WTC11 (cell line): Measurements from ENCODE around the gene SIN3A. TPM values are rescaled to one million over a fixed set of nuclear protein-coding genes. Genes with fewer than 3 reads are reported as not detected.

Experiments
- ATAC-seq: fragments of 200-7000 bp; cut with Tn5 transposase; 2 replicates; pipeline ENCODE4 v1.10.0; 2021; ENCODE audit warnings: mild to moderate bottlenecking, moderate library complexity
- CTCF ChIA-PET: fragments of 300-600 bp; sonication (Branson Sonifier 250); formaldehyde crosslinking; loops from one replicate; lab custom pipeline; 2021; ENCODE audit warnings: antibody characterized with exemption; lab: Charles Lee
- POLR2A ChIA-PET: fragments of 350-600 bp; sonication (Branson Sonifier 250); formaldehyde crosslinking; loops from one replicate; lab custom pipeline; 2021; ENCODE audit warnings: antibody characterized with exemption; lab: Charles Lee
- DNase-seq: peaks from one replicate; pipeline ENCODE4 v3.0.0; 2021; ENCODE audit warnings: low spot score
- H3K27ac Mint-ChIP-seq: 2 replicates; pipeline ENCODE4 v1.8.0; 2021; ENCODE audit warnings: mixed read lengths
- H3K27me3 Mint-ChIP-seq: 2 replicates; pipeline ENCODE4 v1.8.0; 2021; ENCODE audit warnings: low read depth, mild to moderate bottlenecking, moderate library complexity, mixed read lengths
- H3K36me3 Mint-ChIP-seq: 2 replicates; pipeline ENCODE4 v1.8.0; 2021; ENCODE audit warnings: mixed read lengths
- H3K4me1 Mint-ChIP-seq: 2 replicates; pipeline ENCODE4 v1.8.0; 2022; ENCODE audit warnings: mixed read lengths
- H3K4me3 Mint-ChIP-seq: 2 replicates; pipeline ENCODE4 v1.8.0; 2021; ENCODE audit warnings: mild to moderate bottlenecking, moderate library complexity, mixed read lengths
- H3K9me3 Mint-ChIP-seq: 2 replicates; pipeline ENCODE4 v1.8.0; 2021; ENCODE audit warnings: mixed read lengths
- AR ChIP-seq: fragments of 250-450 bp; sonication (Bioruptor Pico); IDR thresholded peaks from 2 replicates; pipeline ENCODE4 v1.9.0; 2021; ENCODE audit warnings: mild to moderate bottlenecking
- CREM ChIP-seq: sonication (generic); formaldehyde crosslinking; IDR thresholded peaks from 2 replicates; pipeline ENCODE4 v1.8.1; 2022; ENCODE audit warnings: mild to moderate bottlenecking, missing genetic modification reagents, moderate library complexity
- E2F4 ChIP-seq: sonication (generic); formaldehyde crosslinking; IDR thresholded peaks from 2 replicates; pipeline ENCODE4 v1.8.1; 2022; ENCODE audit warnings: low read depth, mild to moderate bottlenecking, moderate library complexity, missing genetic modification reagents, borderline replicate concordance
- ELF4 ChIP-seq: sonication (generic); formaldehyde crosslinking; IDR thresholded peaks from 2 replicates; pipeline ENCODE4 v1.8.1; 2022; ENCODE audit warnings: low read depth, mild to moderate bottlenecking, moderate library complexity, missing genetic modification reagents
- FOXJ3 ChIP-seq: sonication (generic); formaldehyde crosslinking; IDR thresholded peaks from 2 replicates; pipeline ENCODE4 v1.9.0; 2021; ENCODE audit warnings: missing genetic modification reagents, mild to moderate bottlenecking, borderline replicate concordance
- MXD4 ChIP-seq: fragments of 250-450 bp; sonication (Bioruptor Pico); IDR thresholded peaks from 2 replicates; pipeline ENCODE4 v1.8.0; 2021; ENCODE audit warnings: mild to moderate bottlenecking, moderate library complexity, borderline replicate concordance
- NFYB ChIP-seq: sonication (generic); formaldehyde crosslinking; conservative IDR thresholded peaks from 2 replicates; pipeline ENCODE4 v1.8.0; 2022; ENCODE audit warnings: low read depth, missing genetic modification reagents
- NR3C1 ChIP-seq: sonication (generic); formaldehyde crosslinking; conservative IDR thresholded peaks from 2 replicates; pipeline ENCODE4 v1.8.1; 2023; ENCODE audit warnings: low read depth, mild to moderate bottlenecking, missing genetic modification reagents
- OVOL2 ChIP-seq: fragments of 250-450 bp; sonication (Bioruptor Pico); IDR thresholded peaks from 2 replicates; pipeline ENCODE4 v1.9.0; 2021; ENCODE audit warnings: mild to moderate bottlenecking, borderline replicate concordance
- PRDM15 ChIP-seq: sonication (generic); formaldehyde crosslinking; IDR thresholded peaks from 2 replicates; pipeline ENCODE4 v1.8.0; 2022; ENCODE audit warnings: missing genetic modification reagents
- PRRX2 ChIP-seq: fragments of 250-450 bp; sonication (Bioruptor Pico); IDR thresholded peaks from 2 replicates; pipeline ENCODE4 v1.8.0; 2021; ENCODE audit warnings: mild to moderate bottlenecking
- SOX15 ChIP-seq: fragments of 250-450 bp; sonication (Bioruptor Pico); IDR thresholded peaks from 2 replicates; pipeline ENCODE4 v1.9.0; 2021; ENCODE audit warnings: mild to moderate bottlenecking
- ZBTB21 ChIP-seq: sonication (generic); formaldehyde crosslinking; IDR thresholded peaks from 2 replicates; pipeline ENCODE4 v1.8.1; 2023; ENCODE audit warnings: mild to moderate bottlenecking, missing genetic modification reagents, borderline replicate concordance
- ZNF121 ChIP-seq: sonication (generic); formaldehyde crosslinking; IDR thresholded peaks from 2 replicates; pipeline ENCODE4 v1.8.0; 2023; ENCODE audit warnings: missing genetic modification reagents
- ZNF219 ChIP-seq: sonication (generic); formaldehyde crosslinking; IDR thresholded peaks from 2 replicates; pipeline ENCODE4 v1.8.0; 2023; ENCODE audit warnings: missing genetic modification reagents, mild to moderate bottlenecking, borderline replicate concordance
- ZNF263 ChIP-seq: sonication (generic); formaldehyde crosslinking; IDR thresholded peaks from 2 replicates; pipeline ENCODE4 v1.8.1; 2022; ENCODE audit warnings: low read depth, mild to moderate bottlenecking, moderate library complexity, missing genetic modification reagents
- ZNF423 ChIP-seq: fragments of 250-450 bp; sonication (Bioruptor Pico); IDR thresholded peaks from 2 replicates; pipeline ENCODE4 v2.1.2; 2022; ENCODE audit warnings: mild to moderate bottlenecking, moderate library complexity
- ZNF425 ChIP-seq: fragments of 250-450 bp; sonication (Bioruptor Pico); conservative IDR thresholded peaks from 2 replicates; pipeline ENCODE4 v1.9.0; 2021; ENCODE audit warnings: mild to moderate bottlenecking
- ZNF532 ChIP-seq: fragments of 250-450 bp; sonication (Bioruptor Pico); IDR thresholded peaks from 2 replicates; pipeline ENCODE4 v1.9.0; 2021; ENCODE audit warnings: mild to moderate bottlenecking, borderline replicate concordance
- total RNA-seq: library from RNA; stranded (reverse); gene quantifications from 3 replicates; pipeline ENCODE4 v1.2.3, GENCODE V29; 2021

SIN3A gene
- total RNA-seq, 1 experiment from 2014 or later: 113 TPM

- H3K27me3 Mint-ChIP-seq: no peaks in the 10 kb centered on the region; the same call in 1 of the 2 replicates
- ChIA-PET POLR2A (interaction anchor here (0.6 to 6.0 kb wide), 15 partner anchors 9 to 913 kb away, joined by 3 to 76 read pairs (median 8); partner anchors contain the start of genes ARID3B, IMP3, MAN2C1 and PTPN9), CTCF (interaction anchor here (0.7 to 5.4 kb wide), 19 partner anchors 9 to 389 kb away, joined by 3 to 40 read pairs (median 5); partner anchors contain the start of genes C15orf39, IMP3, MAN2C1 and PTPN9)
- peak; percentile 97 for DNase-seq
- H3K4me3 Mint-ChIP-seq: peak overlapping the region; percentile 90
- peak; percentile 21 for ATAC-seq
- no peaks in the 10 kb centered on the region for H3K9me3 Mint-ChIP-seq
- peaks cover 17% of the 10 kb centered on the region for H3K4me1 Mint-ChIP-seq
- no peaks in the 10 kb centered on the region for H3K36me3 Mint-ChIP-seq
- peak overlapping the region; percentile 100 for H3K27ac Mint-ChIP-seq
- TF ChIP-seq ZNF532 (CRISPR knock-in tag): no peak
- TF ChIP-seq OVOL2: no peak
- 0 out of 2 replicates have a peak, but pooled peaks have one; percentile 16 for TF ChIP-seq ZNF219 (CRISPR knock-in tag)
- no peak for TF ChIP-seq NR3C1
- TF ChIP-seq MXD4 (CRISPR knock-in tag): no peak
- TF ChIP-seq ZBTB21 (CRISPR knock-in tag): no peak
- TF ChIP-seq FOXJ3 (CRISPR knock-in tag): no peak
- TF ChIP-seq PRRX2 (CRISPR knock-in tag): no peak
- TF ChIP-seq SOX15 (CRISPR knock-in tag): no peak
- TF ChIP-seq ZNF423 (CRISPR knock-in tag): no peak
- 0 out of 2 replicates have a peak, but pooled peaks have one; percentile 8 for TF ChIP-seq PRDM15 (CRISPR knock-in tag)
- peak; percentile 57; the same call in 1 of the 2 replicates for TF ChIP-seq CREM (CRISPR knock-in tag)
- no peak for TF ChIP-seq AR
- TF ChIP-seq E2F4 (CRISPR knock-in tag): no peak
- TF ChIP-seq ZNF425 (CRISPR knock-in tag): no peak
- TF ChIP-seq ZNF121 (CRISPR knock-in tag): no peak
- no peak for TF ChIP-seq ELF4 (CRISPR knock-in tag)
- TF ChIP-seq NFYB (CRISPR knock-in tag): peak; percentile 86
- TF ChIP-seq ZNF263 (CRISPR knock-in tag): no peak
These were observed 2.4 kb upstream of the SIN3A start for GRCh38 chr15:75453703-75454470.
